Measurements from ENCODE around the gene PMPCA. TPM values are rescaled to one million over a fixed set of nuclear protein-coding genes. Genes with fewer than 3 reads are reported as not detected.

Gene PMPCA
- total RNA-seq, 1 experiment from 2014 or later = 103 TPM

DNA sequence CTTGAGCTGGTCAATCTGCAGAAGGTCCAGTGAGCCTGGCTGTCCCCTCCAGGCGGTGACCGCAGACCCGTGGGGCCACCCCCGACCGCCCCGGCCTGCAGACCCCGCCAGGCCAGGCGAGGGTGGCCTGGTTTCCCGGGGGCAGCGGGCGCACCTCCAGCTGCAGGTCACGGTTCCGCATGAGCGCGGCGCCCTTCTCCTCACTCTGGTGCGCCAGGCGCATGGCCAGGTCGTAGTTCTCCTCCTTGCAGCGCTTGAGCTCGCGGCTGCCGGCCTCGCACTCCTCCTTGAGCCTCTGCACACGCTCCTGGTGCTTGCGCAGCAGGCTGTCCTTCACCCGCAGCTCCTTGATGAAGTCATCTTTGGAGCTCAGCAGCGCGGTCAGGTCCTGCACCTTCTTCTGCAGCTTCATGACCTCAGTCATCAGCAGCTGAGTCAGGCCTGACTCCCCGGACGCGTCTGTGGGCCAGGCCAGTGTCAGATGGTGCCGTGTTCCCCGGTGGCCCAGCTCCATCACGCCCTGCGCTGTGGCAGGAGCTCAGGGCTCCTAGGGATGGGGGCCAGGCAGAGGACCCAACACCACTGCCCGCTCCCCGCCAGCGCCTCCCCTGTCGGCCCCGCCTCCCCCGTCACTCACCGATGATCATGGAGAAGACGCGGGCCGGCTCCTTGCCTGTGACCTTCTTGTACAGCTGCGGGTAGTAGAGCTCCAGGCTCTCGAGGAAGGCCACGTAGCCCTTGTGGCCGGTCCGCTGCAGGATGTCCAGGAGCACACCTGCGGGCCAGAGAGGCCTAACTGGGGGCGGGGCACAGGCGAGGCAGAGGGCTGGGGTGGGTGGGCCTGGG is 39.5 kb upstream of the PMPCA start:
- ChIA-PET CTCF (interaction anchor here (0.8 to 1.5 kb wide), 5 partner anchors 8 to 115 kb away, joined by 3 to 5 read pairs (median 3); no protein-coding TSS in a partner anchor), POLR2A (no interaction called here)
- Mint-ChIP-seq H3K4me3 (no peak overlapping the region), H3K27ac (peak overlapping the region; percentile 53; the same call in 1 of the 2 replicates), H3K27me3 (ENCODE audit: low read depth) (no peaks in the 10 kb centered on the region), H3K36me3 (no peaks in the 10 kb centered on the region), H3K4me1 (no peaks in the 10 kb centered on the region), H3K9me3 (no peaks in the 10 kb centered on the region)
- ATAC-seq (no peak), DNase-seq (ENCODE audit: low spot score) (no peak)
- TF ChIP-seq ZNF532 (CRISPR knock-in tag; IDR thresholded peaks at IDR 0.05; ENCODE audit: borderline replicate concordance) = no peak
- TF ChIP-seq PRRX2 (CRISPR knock-in tag; IDR thresholded peaks at IDR 0.05) = no peak
- TF ChIP-seq CREM (CRISPR knock-in tag; IDR thresholded peaks at IDR 0.05) = no peak
- no peak for TF ChIP-seq ELF4 (CRISPR knock-in tag; IDR thresholded peaks at IDR 0.05; ENCODE audit: low read depth)
- TF ChIP-seq, protein P1, sequence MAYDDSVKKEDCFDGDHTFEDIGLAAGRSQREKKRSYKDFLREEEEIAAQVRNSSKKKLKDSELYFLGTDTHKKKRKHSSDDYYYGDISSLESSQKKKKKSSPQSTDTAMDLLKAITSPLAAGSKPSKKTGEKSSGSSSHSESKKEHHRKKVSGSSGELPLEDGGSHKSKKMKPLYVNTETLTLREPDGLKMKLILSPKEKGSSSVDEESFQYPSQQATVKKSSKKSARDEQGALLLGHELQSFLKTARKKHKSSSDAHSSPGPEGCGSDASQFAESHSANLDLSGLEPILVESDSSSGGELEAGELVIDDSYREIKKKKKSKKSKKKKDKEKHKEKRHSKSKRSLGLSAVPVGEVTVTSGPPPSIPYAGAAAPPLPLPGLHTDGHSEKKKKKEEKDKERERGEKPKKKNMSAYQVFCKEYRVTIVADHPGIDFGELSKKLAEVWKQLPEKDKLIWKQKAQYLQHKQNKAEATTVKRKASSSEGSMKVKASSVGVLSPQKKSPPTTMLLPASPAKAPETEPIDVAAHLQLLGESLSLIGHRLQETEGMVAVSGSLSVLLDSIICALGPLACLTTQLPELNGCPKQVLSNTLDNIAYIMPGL (CRISPR knock-in tag; IDR thresholded peaks at IDR 0.05) = no peak
- no peak for TF ChIP-seq ATF6 (CRISPR knock-in tag; IDR thresholded peaks at IDR 0.05)
- TF ChIP-seq, protein P2, sequence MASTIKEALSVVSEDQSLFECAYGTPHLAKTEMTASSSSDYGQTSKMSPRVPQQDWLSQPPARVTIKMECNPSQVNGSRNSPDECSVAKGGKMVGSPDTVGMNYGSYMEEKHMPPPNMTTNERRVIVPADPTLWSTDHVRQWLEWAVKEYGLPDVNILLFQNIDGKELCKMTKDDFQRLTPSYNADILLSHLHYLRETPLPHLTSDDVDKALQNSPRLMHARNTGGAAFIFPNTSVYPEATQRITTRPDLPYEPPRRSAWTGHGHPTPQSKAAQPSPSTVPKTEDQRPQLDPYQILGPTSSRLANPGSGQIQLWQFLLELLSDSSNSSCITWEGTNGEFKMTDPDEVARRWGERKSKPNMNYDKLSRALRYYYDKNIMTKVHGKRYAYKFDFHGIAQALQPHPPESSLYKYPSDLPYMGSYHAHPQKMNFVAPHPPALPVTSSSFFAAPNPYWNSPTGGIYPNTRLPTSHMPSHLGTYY (CRISPR knock-in tag; IDR thresholded peaks at IDR 0.05) = no peak
- no peak for TF ChIP-seq RORB (CRISPR knock-in tag; IDR thresholded peaks at IDR 0.05)
- TF ChIP-seq ZNF281 (CRISPR knock-in tag; IDR thresholded peaks at IDR 0.05) = no peak
- TF ChIP-seq FOXP1 (CRISPR knock-in tag; IDR thresholded peaks at IDR 0.05; ENCODE audit: borderline replicate concordance) = no peak
- no peak for TF ChIP-seq NFE2L1 (CRISPR knock-in tag; IDR thresholded peaks at IDR 0.05)
- no peak for TF ChIP-seq KAT7 (CRISPR knock-in tag; IDR thresholded peaks at IDR 0.05; ENCODE audit: borderline replicate concordance)
